ENCODE data around the gene UNC93A.

The UNC93A gene

GRCh38 chr6:167347226-167347625, 56.1 kb downstream of the UNC93A start:
- H3K4me2 ChIP-seq (ENCODE audit: low read length) = no peak overlapping the region

GRCh38 chr6:167349631-167350274, 58.6 kb downstream of the UNC93A start:
- Histone ChIP-seq H3K36me3 (ENCODE audit: control insufficient read depth, low read length) (no peaks in the 10 kb centered on the region), H3K4me1 (ENCODE audit: control insufficient read depth, low read length) (peaks cover 28% of the 10 kb centered on the region)

More at GRCh38 chr6:167347226-167347625, 56.1 kb downstream of the UNC93A start:
- no peak overlapping the region for H3K27ac ChIP-seq (ENCODE audit: low read depth, low read length)
- H3K27me3 ChIP-seq (ENCODE audit: control insufficient read depth, low read length) = peaks cover 33% of the 10 kb centered on the region
- H3K9me3 ChIP-seq (ENCODE audit: control insufficient read depth, insufficient read depth, low read length) = no peaks in the 10 kb centered on the region
- H3K4me3 ChIP-seq (ENCODE audit: low read length) = no peak overlapping the region
- no peaks in the 10 kb centered on the region for H3K9me2 ChIP-seq (replicated peaks; ENCODE audit: control insufficient read depth, low read length)
- H3F3A ChIP-seq (ENCODE audit: control insufficient read depth, insufficient read depth) = no peaks in the 10 kb centered on the region
- no peaks in the 10 kb centered on the region for H3K36me3 ChIP-seq (ENCODE audit: control insufficient read depth, low read length)
- no peaks in the 10 kb centered on the region for H4K20me1 ChIP-seq (ENCODE audit: control insufficient read depth, insufficient read depth, low read depth, low read length)
- H3K4me1 ChIP-seq (ENCODE audit: control insufficient read depth, low read length) = peaks cover 29% of the 10 kb centered on the region
- no peak for TF ChIP-seq EZH2phosphoT487 (IDR thresholded peaks at IDR 0.05; ENCODE audit: borderline replicate concordance, low read length)
- TF ChIP-seq CTCF (IDR thresholded peaks at IDR 0.05; ENCODE audit: low read depth, low read length, poor library complexity, severe bottlenecking) = no peak
- H3K79me2 ChIP-seq (ENCODE audit: control insufficient read depth, low read length) = no peaks in the 10 kb centered on the region

DNA sequence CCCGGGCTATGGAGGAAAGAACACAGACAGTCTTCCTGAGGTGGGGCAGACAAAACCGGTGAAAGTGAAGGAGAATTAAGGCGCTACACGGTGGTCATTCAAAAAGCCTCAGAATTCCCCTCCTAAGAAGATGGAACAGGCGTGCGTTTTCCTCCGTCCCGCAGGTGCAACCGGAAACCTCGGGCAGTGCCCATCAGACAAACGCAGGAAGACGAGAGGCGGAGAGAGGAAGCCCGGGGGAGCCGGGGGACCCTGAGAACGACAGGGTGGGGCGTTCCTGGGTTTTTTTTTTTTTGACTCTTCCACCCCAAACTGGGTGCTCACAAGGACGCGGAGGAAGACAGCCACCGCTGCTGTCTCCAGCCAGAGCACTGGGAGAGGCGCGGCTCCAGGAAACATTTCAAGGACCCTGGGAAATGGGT, 59.2 kb downstream of the UNC93A start:
- H3K27me3 ChIP-seq (ENCODE audit: control insufficient read depth, low read length) = peaks cover 26% of the 10 kb centered on the region
- TF ChIP-seq CTCF (IDR thresholded peaks at IDR 0.05; ENCODE audit: low read depth, low read length, poor library complexity, severe bottlenecking) (no peak), EZH2phosphoT487 (IDR thresholded peaks at IDR 0.05; ENCODE audit: borderline replicate concordance, low read length) (0 out of 2 replicates have a peak, but pooled peaks have one; percentile 55)
- H3K4me1 ChIP-seq (ENCODE audit: control insufficient read depth, low read length) = peaks cover 28% of the 10 kb centered on the region

More at GRCh38 chr6:167349631-167350274, 58.6 kb downstream of the UNC93A start:
- H3K4me3 ChIP-seq (ENCODE audit: low read length) = peak overlapping the region; percentile 70
- no peaks in the 10 kb centered on the region for H4K20me1 ChIP-seq (ENCODE audit: control insufficient read depth, insufficient read depth, low read depth, low read length)
- no peaks in the 10 kb centered on the region for H3K9me2 ChIP-seq (replicated peaks; ENCODE audit: control insufficient read depth, low read length)
- peak overlapping the region; percentile 85 for H3K4me2 ChIP-seq (ENCODE audit: low read length)
- H3F3A ChIP-seq (ENCODE audit: control insufficient read depth, insufficient read depth) = no peaks in the 10 kb centered on the region
- no peak overlapping the region for H3K27ac ChIP-seq (ENCODE audit: low read depth, low read length)
- H3K79me2 ChIP-seq (ENCODE audit: control insufficient read depth, low read length) = no peaks in the 10 kb centered on the region
- peaks cover 26% of the 10 kb centered on the region for H3K27me3 ChIP-seq (ENCODE audit: control insufficient read depth, low read length)
- H3K9me3 ChIP-seq (ENCODE audit: control insufficient read depth, insufficient read depth, low read length) = no peaks in the 10 kb centered on the region
- no peak for TF ChIP-seq EZH2phosphoT487 (IDR thresholded peaks at IDR 0.05; ENCODE audit: borderline replicate concordance, low read length)
- TF ChIP-seq CTCF (IDR thresholded peaks at IDR 0.05; ENCODE audit: low read depth, low read length, poor library complexity, severe bottlenecking) = no peak

More for the DNA sequence above, 59.2 kb downstream of the UNC93A start:
- no peaks in the 10 kb centered on the region for H3K36me3 ChIP-seq (ENCODE audit: control insufficient read depth, low read length)
- peak overlapping the region; percentile 85 for H3K4me2 ChIP-seq (ENCODE audit: low read length)
- no peaks in the 10 kb centered on the region for H3K9me3 ChIP-seq (ENCODE audit: control insufficient read depth, insufficient read depth, low read length)
- H3K79me2 ChIP-seq (ENCODE audit: control insufficient read depth, low read length) = no peaks in the 10 kb centered on the region
- H3F3A ChIP-seq (ENCODE audit: control insufficient read depth, insufficient read depth) = no peaks in the 10 kb centered on the region
- peak overlapping the region; percentile 70 for H3K4me3 ChIP-seq (ENCODE audit: low read length)
- no peak overlapping the region for H3K27ac ChIP-seq (ENCODE audit: low read depth, low read length)
- H4K20me1 ChIP-seq (ENCODE audit: control insufficient read depth, insufficient read depth, low read depth, low read length) = no peaks in the 10 kb centered on the region
- H3K9me2 ChIP-seq (replicated peaks; ENCODE audit: control insufficient read depth, low read length) = no peaks in the 10 kb centered on the region
